Motor neuron (in vitro differentiated cells): ENCODE measurements around the gene STRN4. TPM values are rescaled to one million over a fixed set of nuclear protein-coding genes. Genes with fewer than 3 reads are reported as not detected.

ENCODE experiments used
- ATAC-seq, 8 experiments: fragments of 200-7000 bp; cut with Tn5 transposase; replicated peaks in 6 of 8; 2 replicates each; pipeline ENCODE4 v1.8.0; 2021; ENCODE audit warnings: mild to moderate bottlenecking in 8 of 8, moderate library complexity in 8 of 8
- H3K27ac ChIP-seq, 2 donors: fragments of 250-450 bp; sonication (Bioruptor Pico); 2 replicates each; pipeline ENCODE4 v1.9.0; 2021; ENCODE audit warnings: antibody characterized with exemption in 2 of 2, mild to moderate bottlenecking in 2 of 2, moderate library complexity in 1 of 2
- H3K4me1 ChIP-seq, 2 donors: fragments of 250-450 bp; sonication (Bioruptor Pico); replicated peaks in 1 of 2; 2 replicates each; pipeline ENCODE4 v1.6.1; 2021; ENCODE audit warnings: antibody characterized with exemption in 2 of 2, mild to moderate bottlenecking in 2 of 2, moderate library complexity in 1 of 2
- H3K4me3 ChIP-seq, 5 donors: fragments of 250-450 bp; sonication (Bioruptor Pico); 2 replicates each; pipeline ENCODE4 v1.9.0; 2021; ENCODE audit warnings: antibody characterized with exemption in 5 of 5, mild to moderate bottlenecking in 5 of 5, moderate library complexity in 4 of 5
- WGBS, 10 experiments: fragments of 450-650 bp; shearing (Covaris generic); methylation state at CpG; one replicate each; pipeline ENCODE4 v1.0.0; 2022; 5-methylcytosine and 5-hydroxymethylcytosine counted together
- in situ Hi-C, 9 experiments: fragments of 400-800 bp; cut with MboI; loops; one replicate each; pipeline ENCODE4 v1.15.0; 2021; ENCODE audit warnings: low sequenced_read_pairs in 9 of 9, low pct_unique_long_range_greater_than_20kb in 2 of 9; ENCODE audit not compliant: unreplicated experiment in 9 of 9
- total RNA-seq, 8 experiments: library from RNA; unstranded; fragments of 300-600 nt; gene quantifications; 2 replicates each; pipeline versions ENCODE4 v1.2.3 to v1.2.4, GENCODE V29; 2022

Gene STRN4
- total RNA-seq, 8 experiments from 2014 or later: 37.2 to 94.3 (median 75.1) TPM

GRCh38 chr19:46748325-46749109 is 2.3 kb upstream of the STRN4 start:
- Histone ChIP-seq H3K4me3 (no peak overlapping the region), H3K4me1 (peaks cover 19 to 22% of the 10 kb centered on the region in 2 donors), H3K27ac (peak overlapping the region in 1 of 2 donors; percentile 16)
- in situ Hi-C loops: no loop called here
- 70 to 100% (median 84%) methylated on average over 1 to 15 of the region's 21 CpGs; no CpG with 5 or more reads in 1 of the 10 experiments for WGBS, 10 experiments
- ATAC-seq: peak in 1 of 8 experiments; percentile 4

- peak; percentile 58 to 73 (median 72) for ATAC-seq
- H3K27ac ChIP-seq: peak within 1 kb of the TSS; percentile 97 to 99
- H3K4me3 ChIP-seq: peak within 1 kb of the TSS; percentile 90 to 100 (median 99)
- WGBS, 10 experiments: no CpG with 5 or more reads among the region's 68 CpGs
- in situ Hi-C loops: no loop called here
- H3K4me1 ChIP-seq: peaks cover 19 to 22% of the 10 kb centered on the region in 2 donors
Measured at GRCh38 chr19:46745521-46746280, 549 bp downstream of the STRN4 start, which contains the start of gene FKRP. Gene FKRP (plus strand): TSS chr19:46746057. CDS start chr19:46755451, 9,394 bp downstream.

- WGBS, 10 experiments: 0 to 14% (median 13%) methylated on average over 1 to 3 of the region's 8 CpGs; no CpG with 5 or more reads in 5 of the 10 experiments
- in situ Hi-C loops: no loop called here
- peaks cover 19 to 22% of the 10 kb centered on the region in 2 donors for H3K4me1 ChIP-seq
- peak overlapping the region in 1 of 2 donors; percentile 99 for H3K27ac ChIP-seq
- peak in 2 of 8 experiments; percentile 7 to 12 for ATAC-seq
- peak overlapping the region; percentile 90 to 100 (median 99) for H3K4me3 ChIP-seq
Measured at GRCh38 chr19:46745030-46745429, 1.2 kb downstream of the STRN4 start.

GRCh38 chr19:46744005-46744691 is 2.1 kb downstream of the STRN4 start:
- no peak overlapping the region for H3K27ac ChIP-seq
- ATAC-seq: no peak
- peaks cover 19 to 22% of the 10 kb centered on the region in 2 donors for H3K4me1 ChIP-seq

GRCh38 chr19:46742926-46743480 is 3.2 kb downstream of the STRN4 start:
- Histone ChIP-seq H3K4me1 (peaks cover 19 to 22% of the 10 kb centered on the region in 2 donors), H3K27ac (no peak overlapping the region), H3K4me3 (no peak overlapping the region)
- ATAC-seq: no peak
- WGBS, 10 experiments: 50 to 100% (median 90%) methylated on average over 1 to 4 of the region's 4 CpGs; no CpG with 5 or more reads in 1 of the 10 experiments
- in situ Hi-C loops: no loop called here

More at GRCh38 chr19:46744005-46744691, 2.1 kb downstream of the STRN4 start:
- 72 to 93% (median 85%) methylated on average over 3 to 8 of the region's 12 CpGs; no CpG with 5 or more reads in 2 of the 10 experiments for WGBS, 10 experiments
- H3K4me3 ChIP-seq: peak overlapping the region in 3 of 5 donors; percentile 90 to 99 (median 92)
- in situ Hi-C loops: no loop called here

GRCh38 chr19:46741447-46741846 is 4.8 kb downstream of the STRN4 start:
- Histone ChIP-seq H3K4me3 (no peak overlapping the region), H3K27ac (no peak overlapping the region), H3K4me1 (peaks cover 12 to 13% of the 10 kb centered on the region in 2 donors)
- in situ Hi-C loops: no loop called here
- ATAC-seq: no peak
- WGBS, 10 experiments: 60 to 100% (median 97%) methylated on average over 1 to 13 of the region's 17 CpGs; no CpG with 5 or more reads in 4 of the 10 experiments

- ATAC-seq: no peak
- no peak overlapping the region for H3K27ac ChIP-seq
- in situ Hi-C loops: no loop called here
- WGBS, 10 experiments: 0 to 100% (median 81%) methylated on average over 1 to 3 of the region's 14 CpGs; no CpG with 5 or more reads in 4 of the 10 experiments
- no peak overlapping the region for H3K4me3 ChIP-seq
- peaks cover 5 to 6% of the 10 kb centered on the region in 2 donors for H3K4me1 ChIP-seq
Measured at GRCh38 chr19:46739290-46739771, 6.9 kb downstream of the STRN4 start.

- no peaks in the 10 kb centered on the region for H3K4me1 ChIP-seq
- in situ Hi-C loops: no loop called here
- 60 to 100% (median 91%) methylated on average over 1 to 10 of the region's 19 CpGs; no CpG with 5 or more reads in 3 of the 10 experiments for WGBS, 10 experiments
- no peak for ATAC-seq
- H3K4me3 ChIP-seq: no peak overlapping the region
- H3K27ac ChIP-seq: no peak overlapping the region
Measured at GRCh38 chr19:46737761-46738171, 8.5 kb downstream of the STRN4 start.

- no peaks in the 10 kb centered on the region for H3K4me1 ChIP-seq
- WGBS, 10 experiments: 100% methylated on average over 1 of the region's 7 CpGs; no CpG with 5 or more reads in 9 of the 10 experiments
- ATAC-seq: no peak
- no peak overlapping the region for H3K27ac ChIP-seq
- in situ Hi-C loops: no loop called here
- no peak overlapping the region for H3K4me3 ChIP-seq
Measured at GRCh38 chr19:46737298-46737654, 9.0 kb downstream of the STRN4 start.

- WGBS, 10 experiments: 51 to 100% (median 80%) methylated on average over 1 to 8 of the region's 22 CpGs; no CpG with 5 or more reads in 1 of the 10 experiments
- Histone ChIP-seq H3K27ac (no peak overlapping the region), H3K4me3 (no peak overlapping the region), H3K4me1 (no peaks in the 10 kb centered on the region)
- peak in 6 of 8 experiments; percentile 24 to 86 (median 67) for ATAC-seq
- in situ Hi-C loops: no loop called here
Measured at GRCh38 chr19:46736531-46737297, 9.5 kb downstream of the STRN4 start.

GRCh38 chr19:46733690-46734292 is 12.5 kb downstream of the STRN4 start:
- no peak overlapping the region for H3K27ac ChIP-seq
- 76 to 100% (median 91%) methylated on average over 1 to 10 of the region's 11 CpGs; no CpG with 5 or more reads in 1 of the 10 experiments for WGBS, 10 experiments
- ATAC-seq: no peak

More at GRCh38 chr19:46733690-46734292, 12.5 kb downstream of the STRN4 start:
- Histone ChIP-seq H3K4me3 (no peak overlapping the region), H3K4me1 (no peaks in the 10 kb centered on the region)
- in situ Hi-C loops: no loop called here
